ENCODE measurements around the gene ERAP2.

The ERAP2 gene

DNA sequence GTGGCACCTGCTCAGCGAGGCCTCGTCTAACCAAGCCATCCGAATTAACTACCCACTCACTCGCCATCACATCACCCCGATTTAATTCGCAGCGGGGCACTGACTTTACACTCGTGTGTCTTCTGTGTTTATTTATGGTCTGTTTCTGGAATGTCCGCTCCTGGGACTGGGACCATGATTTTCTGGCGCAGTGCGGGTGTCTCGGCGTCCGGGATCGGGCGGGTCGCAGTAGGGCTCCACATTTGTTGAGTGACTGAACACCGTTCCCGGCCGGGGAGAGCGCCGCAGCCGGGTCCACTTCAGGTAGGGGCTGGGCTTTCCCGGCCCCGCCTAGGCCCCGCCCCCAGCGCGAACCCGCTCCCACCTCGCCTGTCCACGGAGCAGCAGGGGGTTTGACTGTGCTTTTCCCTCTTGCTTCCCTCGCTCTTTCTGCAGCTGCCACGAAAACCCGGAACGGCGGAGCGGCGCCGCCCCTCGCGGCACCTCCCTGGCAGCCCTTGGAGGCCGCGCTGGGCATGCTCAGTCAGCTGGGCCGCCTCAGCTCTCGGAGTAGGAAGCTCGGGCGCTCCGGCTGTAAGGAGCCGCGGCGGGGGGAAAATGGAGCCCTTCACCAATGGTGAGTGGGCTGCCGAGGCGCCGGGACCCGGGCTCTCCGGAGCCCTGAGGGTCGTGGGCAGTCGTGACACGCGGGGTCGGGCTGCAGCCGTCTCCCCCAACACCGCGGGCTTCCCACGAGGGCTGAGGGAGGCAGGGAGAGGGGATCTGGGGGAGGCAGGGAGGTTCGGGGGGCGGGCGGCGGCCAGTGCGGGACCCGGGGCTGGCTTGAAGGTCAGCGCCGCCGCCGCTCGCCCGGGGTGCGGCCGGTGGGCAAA lies 59.5 kb downstream of the ERAP2 start, which contains the start of gene LNPEP:
Gene LNPEP, plus strand, starts transcription at position 522 of the 872 bp plus-strand sequence. Its CDS starts 76 bp downstream, at position 598.
- TF ChIP-seq, protein P1, sequence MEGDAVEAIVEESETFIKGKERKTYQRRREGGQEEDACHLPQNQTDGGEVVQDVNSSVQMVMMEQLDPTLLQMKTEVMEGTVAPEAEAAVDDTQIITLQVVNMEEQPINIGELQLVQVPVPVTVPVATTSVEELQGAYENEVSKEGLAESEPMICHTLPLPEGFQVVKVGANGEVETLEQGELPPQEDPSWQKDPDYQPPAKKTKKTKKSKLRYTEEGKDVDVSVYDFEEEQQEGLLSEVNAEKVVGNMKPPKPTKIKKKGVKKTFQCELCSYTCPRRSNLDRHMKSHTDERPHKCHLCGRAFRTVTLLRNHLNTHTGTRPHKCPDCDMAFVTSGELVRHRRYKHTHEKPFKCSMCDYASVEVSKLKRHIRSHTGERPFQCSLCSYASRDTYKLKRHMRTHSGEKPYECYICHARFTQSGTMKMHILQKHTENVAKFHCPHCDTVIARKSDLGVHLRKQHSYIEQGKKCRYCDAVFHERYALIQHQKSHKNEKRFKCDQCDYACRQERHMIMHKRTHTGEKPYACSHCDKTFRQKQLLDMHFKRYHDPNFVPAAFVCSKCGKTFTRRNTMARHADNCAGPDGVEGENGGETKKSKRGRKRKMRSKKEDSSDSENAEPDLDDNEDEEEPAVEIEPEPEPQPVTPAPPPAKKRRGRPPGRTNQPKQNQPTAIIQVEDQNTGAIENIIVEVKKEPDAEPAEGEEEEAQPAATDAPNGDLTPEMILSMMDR (conservative IDR thresholded peaks at IDR 0.05; ENCODE audit: low read depth, low read length) = no peak
- peak; percentile 99 for DNase-seq (ENCODE audit: low read depth)
- H3K4me3 ChIP-seq (ENCODE audit: low read depth, low read length) = peak within 1 kb of the TSS; percentile 86

DNA sequence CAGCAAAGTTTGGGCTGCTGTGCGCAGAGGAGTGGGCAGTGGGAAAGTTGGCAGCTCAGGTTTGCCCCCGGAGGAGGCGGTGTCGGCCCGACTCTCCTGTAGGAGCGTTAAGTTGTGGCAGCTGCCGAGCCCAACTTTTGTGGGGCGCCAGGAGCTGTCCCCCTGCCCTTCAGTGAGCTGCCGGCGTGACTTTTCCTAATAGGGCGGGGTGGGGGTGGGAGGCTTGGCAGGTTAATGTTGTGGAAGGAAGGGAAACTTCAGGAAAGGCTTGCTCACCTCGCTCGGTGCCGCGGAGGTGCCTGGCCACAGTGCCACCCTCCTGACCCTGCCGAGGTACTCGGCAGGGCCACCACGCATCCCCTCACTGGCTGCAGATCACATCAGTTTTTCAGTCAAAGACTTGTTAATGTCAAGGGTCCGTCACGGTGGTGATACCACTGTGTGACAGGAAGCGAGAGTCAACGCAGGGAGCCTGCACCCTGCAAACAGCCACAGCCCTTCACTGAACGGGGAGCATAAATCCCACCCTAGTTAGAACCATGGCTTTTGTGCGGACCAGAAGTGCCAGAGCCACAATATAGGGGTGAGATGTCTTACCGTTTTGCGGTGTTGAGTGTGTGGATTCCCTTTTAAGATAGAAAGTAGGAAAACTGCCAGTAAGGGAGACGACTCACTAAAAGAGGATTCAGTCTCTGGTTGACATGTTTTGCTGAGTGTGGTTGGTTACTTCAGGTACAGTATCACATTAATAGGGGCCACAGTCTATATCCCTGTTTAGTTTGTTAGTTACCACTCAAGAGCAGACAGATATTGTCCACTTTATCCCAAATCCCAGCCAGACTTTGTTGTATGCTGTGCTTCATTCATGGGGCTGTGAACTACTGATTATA lies 60.4 kb downstream of the ERAP2 start:
- H3K4me3 ChIP-seq (ENCODE audit: low read depth, low read length) = peak overlapping the region; percentile 86
- TF ChIP-seq, protein P1 (conservative IDR thresholded peaks at IDR 0.05; ENCODE audit: low read depth, low read length) = no peak
- DNase-seq (ENCODE audit: low read depth) = peak; percentile 42

DNA sequence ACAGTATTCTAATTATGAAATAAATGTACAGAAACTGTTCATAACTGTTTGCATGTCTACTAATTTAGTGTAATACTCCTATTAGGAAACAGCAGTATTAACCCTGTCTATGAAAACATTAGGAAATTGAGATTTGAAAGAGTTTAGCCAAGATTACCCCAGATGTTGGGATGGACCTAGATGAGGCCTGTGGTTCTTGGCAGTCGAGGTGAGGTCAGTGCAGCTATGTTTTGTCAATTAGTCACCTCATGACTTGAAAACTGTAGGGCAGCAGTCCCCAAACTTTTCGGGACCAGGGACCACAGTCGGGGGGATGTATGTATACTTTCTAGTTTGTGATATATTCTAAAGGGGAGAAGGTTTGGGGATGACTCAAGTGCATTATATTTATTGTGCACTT lies 64.3 kb downstream of the ERAP2 start:
- peak; percentile 33 for DNase-seq (ENCODE audit: low read depth)
- H3K4me3 ChIP-seq (ENCODE audit: low read depth, low read length) = no peak overlapping the region
- TF ChIP-seq, protein P1 (conservative IDR thresholded peaks at IDR 0.05; ENCODE audit: low read depth, low read length) = no peak

DNA sequence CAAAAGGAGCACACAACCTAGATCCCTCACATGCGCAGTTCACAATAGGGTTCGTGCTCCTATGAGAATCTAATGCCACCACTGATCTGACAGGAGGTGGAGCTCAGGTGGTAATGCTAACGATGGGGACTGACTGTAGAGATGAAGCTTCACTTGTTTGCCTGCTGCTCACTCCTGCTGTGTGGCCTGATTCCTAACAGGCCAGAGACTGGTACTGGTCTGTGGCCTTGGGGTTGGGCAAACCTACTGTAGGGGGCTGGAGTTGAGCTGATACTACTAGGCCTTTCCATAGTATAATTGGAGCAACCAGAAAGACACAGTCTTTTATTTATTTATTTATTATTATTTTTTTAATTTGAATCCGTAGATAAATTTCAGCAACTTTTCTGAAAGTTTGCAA lies 64.8 kb downstream of the ERAP2 start:
- H3K4me3 ChIP-seq (ENCODE audit: low read depth, low read length) = no peak overlapping the region
- TF ChIP-seq, protein P1 (conservative IDR thresholded peaks at IDR 0.05; ENCODE audit: low read depth, low read length) = no peak

DNA sequence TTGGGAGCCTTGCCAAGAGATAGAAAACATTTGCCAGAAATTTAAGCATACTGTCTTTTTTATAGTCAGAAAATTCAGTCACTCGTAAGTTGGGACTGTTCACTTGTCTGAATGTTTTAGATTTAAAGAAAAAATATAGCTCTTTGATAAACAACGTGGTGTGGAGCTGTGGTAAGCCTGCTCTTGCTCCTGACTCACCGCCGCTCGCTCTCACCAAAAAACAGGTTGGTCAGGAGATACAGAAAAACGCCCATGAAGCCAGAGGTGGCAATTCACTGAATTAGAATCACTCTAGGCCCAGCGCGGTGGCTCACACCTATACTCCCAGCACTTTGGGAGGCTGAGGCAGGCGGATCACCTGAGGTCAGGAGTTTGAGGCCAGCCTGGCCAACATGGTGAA lies 65.8 kb downstream of the ERAP2 start:
- no peak for DNase-seq (ENCODE audit: low read depth)
- H3K4me3 ChIP-seq (ENCODE audit: low read depth, low read length) = no peak overlapping the region
- TF ChIP-seq, protein P1 (conservative IDR thresholded peaks at IDR 0.05; ENCODE audit: low read depth, low read length) = no peak

More for the DNA sequence above, 64.8 kb downstream of the ERAP2 start:
- no peak for DNase-seq (ENCODE audit: low read depth)

DNA sequence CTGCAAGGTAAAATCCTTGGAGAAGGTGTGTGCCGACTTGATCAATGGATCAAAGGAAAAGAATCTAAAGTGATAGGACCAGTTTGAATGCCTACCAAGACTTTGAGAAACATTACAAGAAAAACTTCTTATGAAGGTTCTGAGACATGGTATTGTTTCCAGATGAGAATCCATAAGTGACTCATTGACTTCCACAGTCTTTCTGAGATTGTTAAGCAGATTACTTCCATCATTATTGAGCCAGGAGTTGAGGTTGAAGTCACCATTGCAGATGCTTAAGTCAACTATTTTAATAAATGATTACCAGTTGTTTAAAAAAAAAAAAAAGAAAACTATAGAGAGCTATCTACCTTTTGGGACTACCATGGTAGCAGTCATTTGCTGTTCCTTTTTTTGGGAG lies 66.6 kb downstream of the ERAP2 start:
- DNase-seq (ENCODE audit: low read depth) = no peak
- no peak overlapping the region for H3K4me3 ChIP-seq (ENCODE audit: low read depth, low read length)
- TF ChIP-seq, protein P1 (conservative IDR thresholded peaks at IDR 0.05; ENCODE audit: low read depth, low read length) = no peak

All from choroid plexus epithelial cell (primary cell).